Progenitor cell of endocrine pancreas (in vitro differentiated cells): ENCODE measurements around the gene YWHAB. TPM values are rescaled to one million over a fixed set of nuclear protein-coding genes. Genes with fewer than 3 reads are reported as not detected.

Experiments
- DNase-seq: peaks from one replicate; pipeline ENCODE4 v3.0.0; 2021; ENCODE audit warnings: low spot score; ENCODE audit not compliant: unreplicated experiment
- H3K27ac Mint-ChIP-seq: 2 replicates; pipeline ENCODE4 v1.8.0; 2021; ENCODE audit warnings: mild to moderate bottlenecking, moderate library complexity, mixed read lengths
- H3K27me3 Mint-ChIP-seq: 2 replicates; pipeline ENCODE4 v1.8.0; 2021; ENCODE audit warnings: mixed read lengths
- H3K36me3 Mint-ChIP-seq: 2 replicates; pipeline ENCODE4 v1.8.0; 2022; ENCODE audit warnings: mixed read lengths; ENCODE audit not compliant: insufficient read depth
- H3K4me1 Mint-ChIP-seq: 2 replicates; pipeline ENCODE4 v1.8.0; 2021; ENCODE audit warnings: low read depth, mixed read lengths
- H3K4me3 Mint-ChIP-seq: 2 replicates; pipeline ENCODE4 v1.8.0; 2021; ENCODE audit warnings: low read depth, mild to moderate bottlenecking, moderate library complexity, mixed read lengths
- H3K9me3 Mint-ChIP-seq: 2 replicates; pipeline ENCODE4 v1.8.0; 2021; ENCODE audit warnings: low read depth, mixed read lengths
- total RNA-seq: library from RNA; stranded (reverse); gene quantifications from 2 replicates; pipeline ENCODE4 v1.2.1, GENCODE V29; 2021
- TF ChIP-seq, protein P1 (sequence below): fragments of 200-600 bp; sonication (generic); IDR thresholded peaks from one replicate; pipeline ENCODE4 v1.5.0; 2021; ENCODE audit warnings: antibody characterized with exemption, mild to moderate bottlenecking; ENCODE audit not compliant: unreplicated experiment

The YWHAB gene
- total RNA-seq, 1 donor from 2014 or later = 125 TPM

DNA sequence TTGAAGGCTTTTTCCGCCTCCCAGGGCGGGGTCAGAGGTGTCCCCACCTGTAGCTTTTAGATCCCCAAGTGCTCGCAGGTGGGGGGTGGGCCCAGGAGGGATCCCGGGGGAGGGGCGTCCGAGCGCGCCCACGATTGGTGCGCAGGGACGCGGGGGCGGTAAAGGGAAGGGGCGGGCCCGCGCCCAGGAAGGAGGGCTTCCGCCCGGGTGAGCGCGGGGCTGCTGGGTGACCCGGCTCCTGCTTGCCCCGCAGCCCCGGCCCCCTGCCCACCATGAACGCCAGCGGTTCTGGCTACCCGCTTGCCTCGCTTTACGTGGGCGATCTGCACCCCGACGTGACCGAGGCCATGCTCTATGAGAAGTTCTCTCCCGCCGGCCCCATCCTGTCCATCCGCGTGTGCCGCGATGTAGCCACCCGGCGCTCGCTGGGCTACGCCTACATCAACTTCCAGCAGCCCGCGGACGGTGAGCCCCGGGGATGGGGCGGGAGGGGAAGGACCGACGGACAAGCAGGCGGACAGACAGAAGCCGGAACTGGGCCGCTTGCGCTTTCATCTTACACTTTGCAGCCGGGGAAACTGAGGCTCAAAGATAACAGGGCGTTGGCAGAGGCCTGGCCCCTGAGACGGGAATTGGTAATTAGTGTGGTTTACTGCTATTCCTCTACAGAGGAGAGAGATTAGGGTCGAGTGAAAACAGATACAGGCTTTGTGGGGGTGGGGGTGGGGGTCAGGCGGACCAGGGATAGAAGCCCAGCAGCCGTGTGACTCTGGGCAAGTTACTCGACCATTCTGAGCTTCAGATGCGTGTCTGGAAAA lies 24.6 kb downstream of the YWHAB start, which contains the start of gene PABPC1L:
PABPC1L (plus strand) TSS at position 189 of the 818 bp plus-strand sequence; CDS start at position 273, 84 bp downstream.
- Mint-ChIP-seq H3K27ac (peak within 1 kb of the TSS; percentile 84), H3K4me1 (peaks cover 13% of the 10 kb centered on the region), H3K36me3 (peaks cover 23% of the 10 kb centered on the region), H3K9me3 (no peaks in the 10 kb centered on the region), H3K27me3 (no peaks in the 10 kb centered on the region), H3K4me3 (peak within 1 kb of the TSS; percentile 84)
- DNase-seq = peak; percentile 59
- TF ChIP-seq, protein P1, sequence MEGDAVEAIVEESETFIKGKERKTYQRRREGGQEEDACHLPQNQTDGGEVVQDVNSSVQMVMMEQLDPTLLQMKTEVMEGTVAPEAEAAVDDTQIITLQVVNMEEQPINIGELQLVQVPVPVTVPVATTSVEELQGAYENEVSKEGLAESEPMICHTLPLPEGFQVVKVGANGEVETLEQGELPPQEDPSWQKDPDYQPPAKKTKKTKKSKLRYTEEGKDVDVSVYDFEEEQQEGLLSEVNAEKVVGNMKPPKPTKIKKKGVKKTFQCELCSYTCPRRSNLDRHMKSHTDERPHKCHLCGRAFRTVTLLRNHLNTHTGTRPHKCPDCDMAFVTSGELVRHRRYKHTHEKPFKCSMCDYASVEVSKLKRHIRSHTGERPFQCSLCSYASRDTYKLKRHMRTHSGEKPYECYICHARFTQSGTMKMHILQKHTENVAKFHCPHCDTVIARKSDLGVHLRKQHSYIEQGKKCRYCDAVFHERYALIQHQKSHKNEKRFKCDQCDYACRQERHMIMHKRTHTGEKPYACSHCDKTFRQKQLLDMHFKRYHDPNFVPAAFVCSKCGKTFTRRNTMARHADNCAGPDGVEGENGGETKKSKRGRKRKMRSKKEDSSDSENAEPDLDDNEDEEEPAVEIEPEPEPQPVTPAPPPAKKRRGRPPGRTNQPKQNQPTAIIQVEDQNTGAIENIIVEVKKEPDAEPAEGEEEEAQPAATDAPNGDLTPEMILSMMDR = no peak

- H3K4me3 Mint-ChIP-seq = peak overlapping the region; percentile 84
- H3K36me3 Mint-ChIP-seq = peaks cover 20% of the 10 kb centered on the region
- TF ChIP-seq, protein P1 = no peak
- no peaks in the 10 kb centered on the region for H3K27me3 Mint-ChIP-seq
- H3K27ac Mint-ChIP-seq = peak overlapping the region; percentile 71
- no peak for DNase-seq
- peaks cover 13% of the 10 kb centered on the region for H3K4me1 Mint-ChIP-seq
- no peaks in the 10 kb centered on the region for H3K9me3 Mint-ChIP-seq
Measured at GRCh38 chr20:44910690-44911262, 25.3 kb downstream of the YWHAB start.

DNA sequence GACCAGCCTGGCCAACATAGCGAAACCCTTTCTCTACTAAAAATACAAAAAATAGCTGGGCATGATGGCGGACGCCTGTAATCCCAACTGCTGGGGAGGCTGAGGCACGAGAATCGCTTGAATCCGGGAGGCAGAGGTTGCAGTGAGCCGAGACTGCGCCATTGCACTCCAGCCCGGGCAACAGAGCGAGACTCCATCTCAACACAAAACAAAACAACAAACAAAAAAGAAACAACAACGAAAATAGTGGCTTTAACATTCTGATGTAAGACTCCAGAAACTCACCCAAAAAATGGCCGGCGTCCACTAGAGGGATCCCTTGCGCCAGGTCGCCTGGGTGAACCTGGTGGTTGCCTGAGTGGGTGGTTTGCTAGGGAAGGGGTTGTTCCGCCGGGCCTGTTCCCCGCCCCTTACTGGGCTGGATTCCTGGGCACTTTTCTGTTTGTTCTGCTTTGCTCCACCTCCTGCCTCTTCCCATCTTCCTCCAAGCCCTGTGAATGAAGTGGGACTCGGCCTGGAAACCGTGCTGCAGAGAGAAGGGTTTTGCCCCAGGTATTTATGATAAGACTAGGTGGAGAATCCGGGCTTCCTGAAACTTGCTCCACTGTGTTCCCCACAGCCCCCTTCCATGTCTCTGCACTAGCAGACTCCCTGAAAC lies 25.9 kb downstream of the YWHAB start:
- H3K9me3 Mint-ChIP-seq = no peaks in the 10 kb centered on the region
- peaks cover 15% of the 10 kb centered on the region for H3K36me3 Mint-ChIP-seq
- peak overlapping the region; percentile 92 for H3K27ac Mint-ChIP-seq
- DNase-seq = peak; percentile 67
- H3K4me3 Mint-ChIP-seq = peak overlapping the region; percentile 70
- H3K27me3 Mint-ChIP-seq = no peaks in the 10 kb centered on the region
- peaks cover 13% of the 10 kb centered on the region for H3K4me1 Mint-ChIP-seq
- TF ChIP-seq, protein P1 = peak; percentile 71

DNA sequence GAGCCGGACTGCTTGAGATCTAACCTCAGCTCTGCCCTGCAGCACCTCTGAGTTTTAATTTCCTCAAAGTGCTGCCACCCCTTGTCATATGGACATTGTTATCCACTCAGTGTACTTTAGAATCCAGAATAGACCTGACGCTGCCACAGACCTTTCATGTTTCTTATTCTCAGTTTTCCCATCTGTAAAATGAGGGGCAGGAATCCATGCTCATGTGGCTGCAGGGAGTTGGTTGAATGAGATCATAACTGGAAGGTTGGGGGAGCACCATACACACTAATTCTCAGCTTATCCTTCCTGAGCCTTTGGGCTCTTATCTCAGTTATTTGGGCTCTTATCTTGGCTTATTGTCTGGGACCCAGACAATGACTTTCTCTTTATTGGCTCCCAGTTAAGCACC lies 26.7 kb downstream of the YWHAB start:
- peaks cover 15% of the 10 kb centered on the region for H3K36me3 Mint-ChIP-seq
- H3K27ac Mint-ChIP-seq = peak overlapping the region; percentile 76
- no peaks in the 10 kb centered on the region for H3K9me3 Mint-ChIP-seq
- no peak for DNase-seq
- H3K4me3 Mint-ChIP-seq = no peak overlapping the region
- TF ChIP-seq, protein P1 = no peak
- peaks cover 13% of the 10 kb centered on the region for H3K4me1 Mint-ChIP-seq
- H3K27me3 Mint-ChIP-seq = no peaks in the 10 kb centered on the region

GRCh38 chr20:44914924-44915323 lies 29.4 kb downstream of the YWHAB start:
- TF ChIP-seq, protein P1 = no peak
- peaks cover 13% of the 10 kb centered on the region for H3K36me3 Mint-ChIP-seq
- no peak for DNase-seq
- no peaks in the 10 kb centered on the region for H3K27me3 Mint-ChIP-seq
- no peak overlapping the region for H3K4me3 Mint-ChIP-seq
- peaks cover 11% of the 10 kb centered on the region for H3K4me1 Mint-ChIP-seq
- peak overlapping the region; percentile 76 for H3K27ac Mint-ChIP-seq
- H3K9me3 Mint-ChIP-seq = no peaks in the 10 kb centered on the region
